Stimulated activated CD4-positive, alpha-beta T cell treated with anti-CD3 and anti-CD28 coated beads, Interleukin-4, amount 100 ng/mL, for 4 hours (primary cell): Measurements from ENCODE around the gene BRF1.
"Not testable (repeated sequence)": the region's sequence is repeated elsewhere in the genome, so short reads cannot be mapped to it uniquely, and the experiment has no call there.

ENCODE experiments used
- DNase-seq, 2 experiments: peaks; one replicate each; pipeline ENCODE4 v3.0.0-alpha.2; 2020

BRF1 gene

GRCh38 chr14:105300542-105301102, at the start of gene BRF1:
Gene BRF1, minus strand, starts transcription at chr14:105301001. Its CDS starts 372 bp downstream, at chr14:105300629.
- peak; percentile 97 to 98 for DNase-seq

GRCh38 chr14:105349992-105350391, 49.2 kb upstream of the BRF1 start:
- no peak for DNase-seq

- no peak for DNase-seq
Measured at GRCh38 chr14:105348945-105349699, 48.3 kb upstream of the BRF1 start.

- no peak for DNase-seq
Measured at GRCh38 chr14:105348169-105348944, 47.6 kb upstream of the BRF1 start.

DNA sequence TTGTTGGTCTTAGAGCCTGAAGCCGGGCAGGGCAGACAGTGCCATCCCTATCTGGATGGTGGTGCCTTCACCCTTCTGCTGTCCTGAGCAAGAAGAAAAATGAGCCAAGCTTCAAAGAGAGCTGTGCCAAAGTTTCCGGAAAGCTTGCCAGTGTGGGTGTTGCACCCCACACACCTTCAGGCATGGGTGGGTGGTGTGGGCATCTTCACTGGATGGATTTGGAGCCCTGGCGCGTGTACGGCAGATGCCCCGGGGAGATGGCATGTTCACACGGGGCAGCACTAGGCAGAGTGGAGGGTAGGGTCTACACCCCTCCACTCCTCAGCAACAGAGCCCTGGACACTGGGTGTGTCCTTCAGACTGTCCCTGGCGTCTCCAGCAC, 46.8 kb upstream of the BRF1 start:
- DNase-seq = no peak

- no peak for DNase-seq
Measured at GRCh38 chr14:105346876-105347586, 46.2 kb upstream of the BRF1 start.

GRCh38 chr14:105346200-105346533, 45.4 kb upstream of the BRF1 start:
- no peak for DNase-seq

DNA sequence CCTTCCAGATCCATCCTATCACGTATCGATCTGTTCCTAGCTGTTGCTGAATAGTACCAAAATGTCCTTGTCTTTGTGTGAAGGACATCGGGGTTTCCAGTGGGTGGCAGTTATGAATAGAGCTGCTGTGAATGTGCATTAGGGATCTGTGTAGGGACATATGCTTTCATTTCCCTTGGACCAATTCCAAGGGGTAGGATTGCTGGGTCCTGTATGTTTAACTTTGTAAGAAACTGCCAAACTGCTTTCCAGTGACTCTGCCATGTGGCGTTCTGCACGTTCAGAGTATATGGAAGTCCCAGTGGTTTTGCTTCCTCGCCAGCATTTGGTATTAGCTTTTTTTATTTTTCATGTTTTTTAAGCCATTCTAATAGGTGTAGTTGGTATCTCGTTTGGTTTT, 42.4 kb upstream of the BRF1 start:
- DNase-seq = no peak

- no peak for DNase-seq
Measured at GRCh38 chr14:105340821-105341733, 40.3 kb upstream of the BRF1 start.

DNA sequence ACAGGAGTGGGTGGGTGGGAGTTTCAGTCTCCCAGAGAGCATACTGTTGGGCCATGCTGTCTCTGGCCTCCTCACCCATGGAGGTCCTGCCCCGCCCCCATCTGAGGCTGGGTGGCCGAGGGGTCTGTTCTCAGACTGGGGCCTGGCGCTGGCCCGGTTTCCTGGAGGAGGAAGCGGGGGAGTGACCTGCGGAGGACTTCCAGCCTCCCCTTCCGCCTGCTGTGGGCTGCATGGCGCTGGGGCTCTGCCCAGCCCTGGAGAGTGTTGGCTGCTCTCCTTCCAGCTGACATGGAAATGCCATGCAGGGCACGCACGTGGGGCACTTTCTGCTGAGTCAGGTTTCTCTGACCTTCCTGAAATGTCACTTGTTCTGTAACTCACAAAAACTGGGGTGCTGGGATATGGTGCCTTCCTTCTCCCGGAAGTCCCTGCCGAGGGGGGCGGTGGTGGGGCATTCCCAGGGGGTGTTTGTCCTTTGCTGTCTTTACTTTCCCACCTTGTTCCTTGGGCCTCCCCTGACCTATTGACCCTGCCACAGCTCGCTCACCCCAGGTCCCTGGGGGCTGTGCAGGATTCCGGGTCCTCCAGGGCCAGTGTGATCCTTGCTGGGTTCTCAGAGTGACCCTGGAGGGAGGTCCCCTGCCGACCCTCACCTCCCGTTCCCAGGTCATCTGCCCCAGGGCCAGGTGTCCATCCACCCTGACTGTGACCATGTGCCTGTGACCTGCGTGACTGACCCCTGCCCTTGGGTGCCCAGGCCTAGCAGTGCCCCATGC, 37.4 kb upstream of the BRF1 start:
- no peak for DNase-seq

DNA sequence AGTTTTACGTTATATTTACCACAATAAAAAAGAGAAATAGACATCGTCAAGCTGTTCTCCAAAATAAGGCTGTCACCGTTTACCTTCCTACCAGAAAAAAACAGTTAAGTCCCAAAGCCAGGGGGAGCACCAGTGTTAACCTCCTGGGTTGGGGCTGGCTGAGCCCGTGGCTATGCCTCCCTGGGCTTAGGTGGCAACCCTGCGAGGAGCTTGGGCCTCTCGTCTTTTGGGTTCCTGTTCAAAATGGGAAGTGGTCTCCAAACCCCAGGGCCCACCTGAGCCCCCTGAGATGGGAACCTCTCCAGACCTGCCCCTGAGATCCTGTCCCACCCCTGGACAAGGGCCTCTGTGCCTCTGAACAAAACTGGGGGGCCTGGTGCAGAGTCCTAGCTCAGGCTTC, 36.6 kb upstream of the BRF1 start:
- DNase-seq = no peak

DNA sequence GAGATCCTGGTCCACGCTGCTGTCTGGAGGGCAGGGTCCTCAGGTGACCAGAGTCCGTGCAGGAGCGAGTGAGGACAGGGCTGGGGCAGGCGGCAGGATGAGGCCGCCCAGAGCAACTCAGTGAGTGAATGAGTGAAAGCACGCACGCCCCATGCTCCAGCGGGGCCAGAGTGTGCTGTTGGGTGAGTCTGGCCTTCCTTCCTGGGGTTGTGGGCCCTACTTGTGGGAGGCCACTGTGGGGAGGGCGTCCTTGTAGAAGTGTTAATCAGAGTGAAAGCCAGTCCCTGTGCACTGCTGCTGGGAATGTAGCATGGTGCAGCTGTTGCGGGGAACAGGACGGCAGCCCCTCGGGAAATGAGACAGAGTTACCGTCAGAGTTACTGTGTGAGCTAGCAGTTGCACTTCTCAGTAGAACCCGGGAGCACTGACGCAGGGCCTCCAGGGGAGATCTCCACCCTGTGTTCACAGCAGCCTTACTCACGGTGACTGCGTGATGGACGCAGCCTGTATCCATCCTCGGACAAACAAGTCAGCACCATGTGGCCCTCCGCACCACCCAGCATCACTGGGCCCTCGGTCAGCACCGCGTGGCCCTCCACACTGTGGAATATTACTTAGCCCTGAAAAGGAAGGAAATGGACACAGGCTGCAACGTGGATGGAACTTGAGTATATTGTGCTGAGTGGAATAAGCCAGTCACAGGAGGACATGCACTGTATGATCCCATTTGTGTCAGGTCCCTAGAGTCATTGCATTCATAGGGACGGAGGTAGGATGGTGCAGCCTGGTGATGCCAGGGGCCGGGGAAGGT, 35.9 kb upstream of the BRF1 start:
- no peak for DNase-seq

DNA sequence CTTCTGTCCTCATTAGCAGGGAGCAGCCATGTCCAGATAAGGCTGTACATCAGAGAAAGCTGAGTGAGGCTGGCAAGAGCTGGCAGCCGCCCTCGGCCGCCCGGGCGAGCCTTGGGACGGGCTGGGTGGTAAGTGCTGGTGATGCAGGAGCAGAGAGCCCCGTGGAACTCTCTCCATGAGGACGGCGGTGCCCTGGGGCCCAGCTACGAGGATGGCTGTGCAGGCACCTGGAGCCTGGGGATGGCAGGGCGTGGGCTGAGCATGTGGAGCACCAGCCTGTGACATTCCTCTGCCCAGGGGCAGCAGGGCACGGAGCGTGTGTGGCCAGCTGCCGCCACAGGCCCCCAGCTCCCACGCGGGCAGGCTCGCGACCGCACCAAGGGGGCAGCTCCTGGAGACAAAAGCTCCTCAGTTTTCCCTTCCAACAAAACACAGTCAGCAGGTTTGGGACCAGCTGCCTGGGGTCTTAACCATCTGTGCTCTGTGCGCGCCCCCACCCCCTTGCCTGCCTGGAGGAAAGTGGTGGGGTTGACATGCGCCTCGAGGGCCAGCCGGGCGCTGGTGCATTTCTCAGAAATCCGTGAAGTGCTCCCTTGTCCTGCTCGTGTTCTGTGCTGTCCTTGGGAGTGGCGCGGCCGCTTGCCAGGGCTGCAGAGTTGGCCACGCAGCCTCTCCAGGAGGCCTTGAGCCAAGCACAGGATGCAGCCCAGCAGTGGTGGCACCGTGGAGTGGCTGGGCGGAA, 35.1 kb upstream of the BRF1 start:
- no peak for DNase-seq

DNA sequence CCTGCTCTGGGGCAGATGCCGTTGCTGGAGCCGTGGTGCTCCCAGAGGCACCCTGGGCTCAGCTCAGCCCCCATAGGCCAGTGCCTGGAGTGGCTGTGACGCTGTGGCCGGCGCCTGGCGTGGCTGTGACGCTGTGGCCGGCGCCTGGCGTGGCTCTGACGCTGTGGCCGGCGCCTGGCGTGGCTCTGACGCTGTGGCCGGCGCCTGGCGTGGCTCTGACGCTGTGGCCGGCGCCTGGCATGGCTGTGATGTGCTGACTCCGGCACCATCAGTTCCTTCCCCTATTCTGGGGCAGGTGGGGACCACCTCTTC, 34.4 kb upstream of the BRF1 start:
- not testable (repeated sequence) for DNase-seq

- no peak for DNase-seq
Measured at GRCh38 chr14:105334383-105335230, 33.8 kb upstream of the BRF1 start.

- DNase-seq = no peak
Measured at GRCh38 chr14:105333613-105334364, 33.0 kb upstream of the BRF1 start.

DNA sequence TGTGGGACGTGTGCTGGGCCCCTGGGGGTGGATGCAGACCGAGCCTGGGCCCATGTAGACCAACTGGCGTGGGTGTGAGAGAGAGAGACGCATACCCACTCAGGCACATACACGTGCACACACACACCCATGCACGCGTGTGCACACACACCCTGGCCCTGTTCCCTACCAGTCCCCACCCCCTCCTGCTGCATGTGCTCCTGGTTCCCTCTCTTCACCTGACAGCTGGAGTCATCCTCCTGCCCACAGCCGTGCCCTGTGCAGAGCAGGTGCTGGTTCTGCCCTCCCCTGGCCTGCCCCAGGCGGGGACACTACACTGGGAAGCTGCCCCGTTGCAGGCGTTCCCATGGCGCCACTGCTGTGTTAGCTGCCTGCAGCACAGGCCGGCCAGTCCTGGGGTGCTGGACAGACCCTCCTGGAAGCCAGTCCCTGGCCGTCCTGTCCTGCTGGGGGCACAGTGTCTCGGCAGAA, 32.3 kb upstream of the BRF1 start:
- no peak for DNase-seq

DNA sequence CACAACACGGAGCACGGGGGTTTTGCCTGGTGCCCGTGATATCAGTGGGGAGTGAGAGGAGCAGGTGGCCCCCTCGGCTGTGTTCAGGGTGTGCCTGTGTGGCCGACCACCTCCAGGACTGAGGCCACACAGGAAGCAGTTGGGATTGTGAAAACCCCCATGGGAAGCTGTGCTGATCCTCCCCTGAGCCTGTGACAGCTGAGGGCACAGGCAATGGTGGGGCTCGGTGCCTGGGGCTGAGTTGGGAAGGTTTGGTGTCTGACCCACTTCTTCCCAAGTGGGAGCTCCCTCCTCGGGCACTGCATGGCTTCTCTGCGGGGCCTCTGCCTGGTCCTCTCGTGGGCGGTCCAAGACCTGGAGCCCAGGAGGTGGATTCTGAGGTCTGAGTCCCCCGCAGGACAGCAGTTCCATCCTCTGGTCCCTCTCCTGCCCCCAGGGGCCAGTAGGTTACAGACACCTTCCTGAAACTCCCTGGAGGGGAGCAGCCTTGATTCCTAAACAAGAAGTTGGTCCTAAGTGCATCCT, 31.6 kb upstream of the BRF1 start:
- DNase-seq = no peak
